ENCODE data around the gene HOXA9. TPM values are rescaled to one million over a fixed set of nuclear protein-coding genes. Genes with fewer than 3 reads are reported as not detected.

The HOXA9 gene
- total and polyA plus RNA-seq, 2 experiments from 2014 or later: 3.6 to 4.4 TPM

DNA sequence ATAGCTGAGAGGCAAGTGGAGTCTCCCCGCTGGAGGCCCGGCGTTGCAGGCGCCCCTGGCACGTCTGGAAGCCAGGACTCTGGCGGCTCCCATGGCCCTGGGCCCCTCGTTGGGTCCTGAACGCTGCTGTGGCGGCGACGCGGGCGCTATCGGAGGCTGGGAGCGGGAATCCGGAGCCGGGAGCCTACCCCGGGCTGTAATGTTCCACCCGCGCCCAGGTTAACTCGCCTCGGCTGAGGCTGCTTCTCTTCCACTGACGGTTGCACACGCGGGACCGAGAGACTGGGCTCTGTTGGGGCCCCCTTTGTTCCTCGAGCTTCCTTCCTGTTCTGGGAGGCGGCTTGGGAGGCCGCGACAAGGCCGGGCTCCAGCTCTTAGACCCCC is 20.6 kb downstream of the HOXA9 start:
- peak; percentile 34 for TF ChIP-seq EZH2 (IDR thresholded peaks at IDR 0.05; ENCODE audit: borderline replicate concordance)
- TF ChIP-seq, protein P1, sequence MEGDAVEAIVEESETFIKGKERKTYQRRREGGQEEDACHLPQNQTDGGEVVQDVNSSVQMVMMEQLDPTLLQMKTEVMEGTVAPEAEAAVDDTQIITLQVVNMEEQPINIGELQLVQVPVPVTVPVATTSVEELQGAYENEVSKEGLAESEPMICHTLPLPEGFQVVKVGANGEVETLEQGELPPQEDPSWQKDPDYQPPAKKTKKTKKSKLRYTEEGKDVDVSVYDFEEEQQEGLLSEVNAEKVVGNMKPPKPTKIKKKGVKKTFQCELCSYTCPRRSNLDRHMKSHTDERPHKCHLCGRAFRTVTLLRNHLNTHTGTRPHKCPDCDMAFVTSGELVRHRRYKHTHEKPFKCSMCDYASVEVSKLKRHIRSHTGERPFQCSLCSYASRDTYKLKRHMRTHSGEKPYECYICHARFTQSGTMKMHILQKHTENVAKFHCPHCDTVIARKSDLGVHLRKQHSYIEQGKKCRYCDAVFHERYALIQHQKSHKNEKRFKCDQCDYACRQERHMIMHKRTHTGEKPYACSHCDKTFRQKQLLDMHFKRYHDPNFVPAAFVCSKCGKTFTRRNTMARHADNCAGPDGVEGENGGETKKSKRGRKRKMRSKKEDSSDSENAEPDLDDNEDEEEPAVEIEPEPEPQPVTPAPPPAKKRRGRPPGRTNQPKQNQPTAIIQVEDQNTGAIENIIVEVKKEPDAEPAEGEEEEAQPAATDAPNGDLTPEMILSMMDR (IDR thresholded peaks at IDR 0.05; ENCODE audit: poor library complexity): no peak
- whole genome bisulfite sequencing (ENCODE audit: low lambda C conversion rate, missing lambda C conversion rate): 31% methylated on average over 31 of the region's 31 CpGs
- Histone ChIP-seq H3K36me3 (replicated peaks; ENCODE audit: insufficient read depth, low read depth) (no peaks in the 10 kb centered on the region), H3K9me2 (replicated peaks; ENCODE audit: insufficient read depth) (no peaks in the 10 kb centered on the region), H2AFZ (no peak overlapping the region), H4K20me1 (ENCODE audit: insufficient read depth, poor library complexity, severe bottlenecking) (no peaks in the 10 kb centered on the region), H3K4me1 (ENCODE audit: insufficient read depth) (peaks cover 13% of the 10 kb centered on the region), H3K9me3 (ENCODE audit: low read depth) (no peaks in the 10 kb centered on the region), H3K79me2 (no peaks in the 10 kb centered on the region), H3K27me3 (peaks cover 99% of the 10 kb centered on the region), H3K4me2 (no peak overlapping the region), H3K27ac (no peak overlapping the region), H3K4me3 (no peak overlapping the region)
- no peak for DNase-seq (ENCODE audit: low spot score)

DNA sequence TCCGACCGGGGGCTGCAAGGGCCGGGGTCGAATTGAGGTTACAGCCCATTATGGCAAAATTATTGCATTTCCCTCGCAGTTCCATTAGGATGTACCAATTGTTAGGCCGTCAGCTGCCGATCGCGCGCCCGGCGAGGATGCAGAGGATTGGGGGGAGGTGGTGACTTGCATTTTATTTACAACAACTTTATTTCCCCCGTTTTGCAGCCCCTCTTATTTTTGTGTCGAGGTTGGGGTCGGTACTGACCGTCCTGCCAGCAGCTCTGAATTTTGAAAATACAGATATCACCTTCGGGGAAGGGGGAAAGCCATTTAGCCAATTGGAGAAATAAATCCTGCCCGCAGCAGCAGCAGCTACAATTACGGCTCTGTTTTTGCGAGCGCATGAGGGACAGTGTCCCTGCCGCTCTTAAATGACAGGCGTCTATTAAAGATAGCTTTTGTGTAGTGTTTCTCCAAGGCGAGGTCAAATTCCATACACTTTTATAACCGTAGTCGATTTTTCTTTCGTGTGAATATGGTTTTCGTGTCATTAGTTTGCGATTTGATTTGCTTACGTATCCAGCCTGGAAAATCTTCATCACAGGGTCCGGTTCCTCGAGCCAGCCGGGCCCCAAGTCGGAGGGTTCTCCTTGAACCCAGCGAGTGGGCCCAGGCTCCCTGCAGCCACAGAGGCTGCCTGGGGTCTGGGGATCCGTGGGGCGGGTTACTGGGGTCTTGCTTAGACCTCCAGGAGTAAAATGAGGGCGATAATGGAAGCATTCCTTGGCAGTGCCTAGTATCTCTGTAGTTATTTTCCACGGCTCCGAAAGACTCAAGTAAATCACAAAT is 21.2 kb downstream of the HOXA9 start:
- peak overlapping the region; percentile 96 for H3K4me2 ChIP-seq
- no peaks in the 10 kb centered on the region for H3K79me2 ChIP-seq
- H3K27me3 ChIP-seq: peaks cover 99% of the 10 kb centered on the region
- H3K36me3 ChIP-seq (replicated peaks; ENCODE audit: insufficient read depth, low read depth): no peaks in the 10 kb centered on the region
- no peaks in the 10 kb centered on the region for H3K9me3 ChIP-seq (ENCODE audit: low read depth)
- TF ChIP-seq EZH2 (IDR thresholded peaks at IDR 0.05; ENCODE audit: borderline replicate concordance) (no peak), EZH2phosphoT487 (IDR thresholded peaks at IDR 0.05; ENCODE audit: low read depth, severe bottlenecking, unreplicated experiment) (no peak)
- TF ChIP-seq, protein P1 (IDR thresholded peaks at IDR 0.05; ENCODE audit: poor library complexity): no peak
- H2AFZ ChIP-seq: no peak overlapping the region
- no peak for DNase-seq (ENCODE audit: low spot score)
- no peak overlapping the region for H3K27ac ChIP-seq
- peaks cover 19% of the 10 kb centered on the region for H3K4me1 ChIP-seq (ENCODE audit: insufficient read depth)
- no peaks in the 10 kb centered on the region for H4K20me1 ChIP-seq (ENCODE audit: insufficient read depth, poor library complexity, severe bottlenecking)
- no peak overlapping the region for H3K4me3 ChIP-seq
- WGBS (ENCODE audit: low lambda C conversion rate, missing lambda C conversion rate): 41% methylated on average over 40 of the region's 40 CpGs
- H3K9me2 ChIP-seq (replicated peaks; ENCODE audit: insufficient read depth): no peaks in the 10 kb centered on the region

DNA sequence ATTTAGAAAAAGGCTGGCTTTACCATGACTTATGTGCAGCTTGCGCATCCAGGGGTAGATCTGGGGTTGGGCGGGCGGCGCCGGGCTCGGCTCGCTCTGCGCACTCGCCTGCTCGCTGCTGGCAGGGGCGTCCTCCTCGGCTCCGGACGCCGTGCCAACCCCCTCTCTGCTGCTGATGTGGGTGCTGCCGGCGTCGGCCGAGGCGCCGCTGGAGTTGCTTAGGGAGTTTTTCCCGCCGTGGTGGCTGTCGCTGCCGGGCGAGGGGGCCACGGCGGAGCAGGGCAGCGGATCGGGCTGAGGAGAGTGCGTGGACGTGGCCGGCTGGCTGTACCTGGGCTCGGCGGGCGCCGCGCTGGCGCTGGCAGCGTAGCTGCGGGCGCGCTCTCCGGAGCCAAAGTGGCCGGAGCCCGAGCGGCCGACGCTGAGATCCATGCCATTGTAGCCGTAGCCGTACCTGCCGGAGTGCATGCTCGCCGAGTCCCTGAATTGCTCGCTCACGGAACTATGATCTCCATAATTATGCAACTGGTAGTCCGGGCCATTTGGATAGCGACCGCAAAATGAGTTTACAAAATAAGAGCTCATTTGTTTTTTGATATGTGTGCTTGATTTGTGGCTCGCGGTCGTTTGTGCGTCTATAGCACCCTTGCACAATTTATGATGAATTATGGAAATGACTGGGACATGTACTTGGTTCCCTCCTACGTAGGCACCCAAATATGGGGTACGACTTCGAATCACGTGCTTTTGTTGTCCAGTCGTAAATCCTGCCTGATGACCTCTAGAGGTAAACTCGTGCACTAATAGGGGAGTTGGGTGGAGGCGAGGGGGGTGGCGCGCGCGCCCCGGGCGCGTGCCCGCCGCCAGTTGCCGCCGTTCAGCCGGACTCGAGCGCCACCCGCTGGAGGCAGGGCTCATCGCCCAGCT is 22.1 kb downstream of the HOXA9 start, which contains the start of gene HOXA5:
Gene HOXA5, minus strand, starts transcription at position 659 of the 927 bp plus-strand sequence. Its CDS starts 74 bp downstream, at position 585.
- H3K36me3 ChIP-seq (replicated peaks; ENCODE audit: insufficient read depth, low read depth): no peaks in the 10 kb centered on the region
- WGBS (ENCODE audit: low lambda C conversion rate, missing lambda C conversion rate): 5% methylated on average over 68 of the region's 86 CpGs
- no peaks in the 10 kb centered on the region for H3K9me2 ChIP-seq (replicated peaks; ENCODE audit: insufficient read depth)
- no peaks in the 10 kb centered on the region for H4K20me1 ChIP-seq (ENCODE audit: insufficient read depth, poor library complexity, severe bottlenecking)
- peak within 1 kb of the TSS; percentile 26 for H3K4me3 ChIP-seq
- H3K4me2 ChIP-seq: peak within 1 kb of the TSS; percentile 96
- H2AFZ ChIP-seq: peak within 1 kb of the TSS; percentile 68
- H3K4me1 ChIP-seq (ENCODE audit: insufficient read depth): peaks cover 20% of the 10 kb centered on the region
- H3K27me3 ChIP-seq: peaks cover 99% of the 10 kb centered on the region
- H3K9me3 ChIP-seq (ENCODE audit: low read depth): no peaks in the 10 kb centered on the region
- no peak within 1 kb of the TSS for H3K27ac ChIP-seq
- no peak for DNase-seq (ENCODE audit: low spot score)
- H3K79me2 ChIP-seq: no peaks in the 10 kb centered on the region
- TF ChIP-seq EZH2phosphoT487 (IDR thresholded peaks at IDR 0.05; ENCODE audit: low read depth, severe bottlenecking, unreplicated experiment): peak; percentile 3
- TF ChIP-seq EZH2 (IDR thresholded peaks at IDR 0.05; ENCODE audit: borderline replicate concordance): peak; percentile 79
- TF ChIP-seq, protein P1 (IDR thresholded peaks at IDR 0.05; ENCODE audit: poor library complexity): peak; percentile 56

Data from hepatocyte (in vitro differentiated cells).